ENCODE measurements around the gene RBM48. TPM values are rescaled to one million over a fixed set of nuclear protein-coding genes. Genes with fewer than 3 reads are reported as not detected.
"Not testable (repeated sequence)": the region's sequence is repeated elsewhere in the genome, so short reads cannot be mapped to it uniquely, and the experiment has no call there.

The RBM48 gene
- 9.7 TPM for total RNA-seq
- long read RNA-seq, full-length matches to known transcripts = 16 of 19 reads
- long read RNA-seq, partial matches to known transcripts = 0 of 19 reads
- long read RNA-seq, other reads (novel, unspliced or antisense) = 3 of 19 reads

- intact Hi-C loops (cut with DNase I) = loop anchor here (1.0 kb wide), 1 partner anchor 62 kb away; the partner anchor contains the start of gene FAM133B
- DNase-seq (ENCODE audit: low spot score) = peak; percentile 98
These were observed at the start of gene RBM48, which contains the start of gene PEX1 for GRCh38 chr7:92528188-92528957. Gene RBM48 (plus strand): TSS chr7:92528795. CDS start chr7:92528814, 19 bp downstream. Gene PEX1 (minus strand): TSS chr7:92528520. CDS start chr7:92528435, 85 bp downstream.

DNA sequence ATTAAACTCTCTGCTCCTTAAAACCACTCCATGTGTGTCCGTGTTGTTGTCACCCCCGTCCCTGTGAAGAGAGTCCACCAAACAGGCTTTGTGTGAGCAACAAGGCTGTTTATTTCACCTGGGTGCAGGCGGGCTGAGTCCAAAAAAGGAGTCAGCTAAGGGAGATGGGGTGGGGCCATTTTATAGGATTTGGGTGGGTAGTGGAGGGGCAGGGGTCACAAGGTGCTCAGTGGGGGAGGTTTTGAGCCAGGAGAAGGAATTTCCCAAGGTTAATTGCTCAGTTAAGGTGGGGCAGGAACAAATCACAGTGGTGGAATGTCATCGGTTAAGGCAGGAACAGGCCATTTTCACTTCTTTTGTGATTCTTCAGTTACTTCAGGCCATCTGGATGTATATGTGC is 49.4 kb upstream of the RBM48 start:
- DNase-seq (ENCODE audit: low spot score); intact Hi-C loops (cut with DNase I): not testable (repeated sequence)

DNA sequence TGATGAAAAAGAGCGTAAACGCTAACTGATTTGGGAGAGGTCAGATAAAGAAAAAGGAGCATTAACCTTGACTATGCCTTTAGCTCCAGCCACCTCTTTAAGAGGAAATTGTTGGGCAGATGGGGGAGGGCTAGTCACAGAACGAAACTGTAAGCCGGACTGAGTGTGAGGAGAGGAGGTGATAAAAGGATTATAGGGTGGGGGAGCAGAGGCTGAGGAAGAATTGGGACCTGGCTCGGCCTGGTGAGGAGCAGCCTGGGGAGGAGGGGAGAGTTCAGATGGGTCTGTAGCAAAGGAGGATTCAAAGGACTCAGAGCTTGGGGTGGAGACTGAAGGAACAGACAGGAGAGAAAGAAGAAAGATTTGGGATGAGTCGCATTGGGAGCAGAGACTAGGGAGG is 45.0 kb upstream of the RBM48 start:
- DNase-seq (ENCODE audit: low spot score); intact Hi-C loops (cut with DNase I): not testable (repeated sequence)

GRCh38 chr7:92484226-92484625 is 44.4 kb upstream of the RBM48 start:
- intact Hi-C loops (cut with DNase I); DNase-seq (ENCODE audit: low spot score): not testable (repeated sequence)

DNA sequence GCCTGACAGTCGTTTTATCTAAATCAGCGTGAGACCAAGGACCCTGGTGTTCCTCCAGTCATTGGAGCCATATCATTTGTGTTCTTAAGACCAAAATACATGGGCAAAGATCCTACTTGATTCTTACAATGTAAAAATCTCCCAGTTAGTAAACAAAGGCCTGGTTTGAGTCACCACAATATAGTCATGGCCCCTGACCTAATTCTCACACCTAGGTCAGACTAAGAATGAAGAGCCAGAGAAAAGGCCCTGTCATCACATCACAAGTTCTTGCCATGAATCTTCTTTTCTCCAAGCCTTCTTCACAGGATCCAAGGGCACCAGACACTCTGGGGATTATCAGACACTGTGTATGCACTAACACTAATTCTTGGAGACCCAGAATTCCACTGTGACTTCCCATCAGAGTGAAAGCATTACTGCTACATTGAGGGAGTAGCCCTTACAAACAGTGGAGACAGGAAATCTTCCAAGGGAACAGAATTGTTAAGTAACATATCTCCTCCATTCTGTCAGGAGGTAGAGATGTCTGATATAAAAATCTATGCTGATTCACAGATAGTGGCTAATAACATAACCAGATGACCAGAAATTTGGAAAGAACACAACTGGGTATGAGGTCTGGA is 43.2 kb upstream of the RBM48 start:
- intact Hi-C loops (cut with DNase I) = no loop called here
- no peak for DNase-seq (ENCODE audit: low spot score)

DNA sequence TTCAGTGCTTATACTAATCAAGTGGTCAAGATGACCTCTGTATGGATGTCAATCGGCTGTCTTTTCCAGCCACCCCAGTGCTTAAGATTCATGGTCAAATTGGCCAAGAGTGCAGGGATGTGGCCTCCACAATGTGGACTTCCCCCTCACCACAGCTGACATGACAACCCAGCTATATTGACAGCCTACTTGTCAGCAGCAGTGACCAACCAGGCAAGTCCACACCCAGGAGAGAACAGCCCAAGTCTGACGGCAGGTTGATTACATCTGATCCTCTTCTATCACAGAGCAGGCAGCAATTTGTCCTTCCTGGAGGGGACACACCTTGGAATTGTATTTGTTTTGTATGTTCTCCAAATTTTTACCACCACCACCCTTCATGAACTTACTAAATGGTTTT is 42.6 kb upstream of the RBM48 start:
- intact Hi-C loops (cut with DNase I) = no loop called here
- DNase-seq (ENCODE audit: low spot score) = no peak

- DNase-seq (ENCODE audit: low spot score) = no peak
- intact Hi-C loops (cut with DNase I) = no loop called here
These were observed 40.8 kb upstream of the RBM48 start for GRCh38 chr7:92487804-92488203.

GRCh38 chr7:92489634-92490033 is 39.0 kb upstream of the RBM48 start:
- DNase-seq (ENCODE audit: low spot score) = no peak
- intact Hi-C loops (cut with DNase I) = no loop called here

DNA sequence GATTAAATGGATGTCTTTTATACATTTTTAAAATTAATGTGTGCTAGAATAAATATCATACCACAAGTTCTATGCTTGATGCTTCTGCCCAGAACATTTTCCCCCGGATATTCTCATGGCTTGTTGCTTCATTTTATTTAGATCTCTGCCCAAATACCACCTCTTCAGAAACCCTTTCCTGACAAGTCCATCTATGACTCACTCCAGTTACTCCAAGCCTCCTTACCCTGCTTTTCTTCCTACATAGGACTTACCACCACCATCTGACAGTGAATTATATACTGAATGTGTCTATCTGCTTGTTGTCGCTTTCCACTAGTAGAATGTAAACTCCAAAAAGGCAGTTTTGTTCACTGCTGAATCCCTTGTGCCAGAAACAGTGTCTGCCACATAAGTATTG is 31.7 kb upstream of the RBM48 start:
- intact Hi-C loops (cut with DNase I) = no loop called here
- DNase-seq (ENCODE audit: low spot score) = no peak

DNA sequence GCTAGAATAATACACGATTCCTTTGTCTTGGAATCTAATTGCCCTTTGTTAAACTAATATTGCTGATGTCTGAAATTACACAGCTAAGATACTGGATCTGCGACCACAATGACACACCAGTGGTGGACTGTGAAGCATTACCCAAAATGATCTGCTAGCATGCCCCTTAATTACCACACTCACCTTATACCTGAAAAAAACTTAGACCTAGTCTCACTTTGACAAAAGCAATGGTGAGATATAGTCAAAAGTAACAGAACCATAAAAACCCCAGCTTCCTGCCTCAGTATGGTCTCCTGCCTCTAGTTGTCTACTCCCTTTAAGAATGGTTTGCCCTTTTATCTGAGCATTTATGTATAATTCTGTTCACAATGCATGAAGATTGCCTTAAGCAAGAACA is 30.0 kb upstream of the RBM48 start:
- DNase-seq (ENCODE audit: low spot score) = no peak
- intact Hi-C loops (cut with DNase I) = no loop called here

- intact Hi-C loops (cut with DNase I) = no loop called here
- no peak for DNase-seq (ENCODE audit: low spot score)
These were observed 24.8 kb upstream of the RBM48 start for GRCh38 chr7:92503767-92504166.

DNA sequence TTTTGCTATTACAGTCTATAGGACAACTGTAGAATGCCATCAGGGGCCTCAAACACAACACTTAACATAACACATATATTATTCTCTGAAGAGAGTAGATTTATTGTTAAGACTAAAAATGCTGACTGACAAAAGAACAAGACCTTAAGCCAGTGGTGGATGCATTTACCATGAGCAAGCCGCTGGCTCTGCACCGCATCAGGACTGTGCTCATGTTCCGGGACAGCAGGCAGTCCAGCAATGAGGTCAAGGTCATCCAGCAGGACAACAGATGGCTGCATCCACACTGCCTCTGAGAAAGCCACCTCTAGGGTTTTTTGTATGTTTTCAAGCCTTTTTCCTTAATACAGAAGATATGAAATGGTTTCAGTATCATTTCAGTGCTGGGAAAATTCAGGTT is 24.0 kb upstream of the RBM48 start:
- intact Hi-C loops (cut with DNase I) = no loop called here
- no peak for DNase-seq (ENCODE audit: low spot score)

GRCh38 chr7:92506363-92506762 is 22.2 kb upstream of the RBM48 start:
- no peak for DNase-seq (ENCODE audit: low spot score)
- intact Hi-C loops (cut with DNase I) = no loop called here

- intact Hi-C loops (cut with DNase I) = no loop called here
- DNase-seq (ENCODE audit: low spot score) = no peak
These were observed 19.6 kb upstream of the RBM48 start for GRCh38 chr7:92508946-92509345.

GRCh38 chr7:92513167-92513902 is 15.3 kb upstream of the RBM48 start:
- intact Hi-C loops (cut with DNase I) = no loop called here
- DNase-seq (ENCODE audit: low spot score) = no peak

GRCh38 chr7:92517631-92518030 is 11.0 kb upstream of the RBM48 start:
- intact Hi-C loops (cut with DNase I) = no loop called here
- DNase-seq (ENCODE audit: low spot score) = no peak

GRCh38 chr7:92520024-92520423 is 8.6 kb upstream of the RBM48 start:
- intact Hi-C loops (cut with DNase I) = no loop called here
- no peak for DNase-seq (ENCODE audit: low spot score)

DNA sequence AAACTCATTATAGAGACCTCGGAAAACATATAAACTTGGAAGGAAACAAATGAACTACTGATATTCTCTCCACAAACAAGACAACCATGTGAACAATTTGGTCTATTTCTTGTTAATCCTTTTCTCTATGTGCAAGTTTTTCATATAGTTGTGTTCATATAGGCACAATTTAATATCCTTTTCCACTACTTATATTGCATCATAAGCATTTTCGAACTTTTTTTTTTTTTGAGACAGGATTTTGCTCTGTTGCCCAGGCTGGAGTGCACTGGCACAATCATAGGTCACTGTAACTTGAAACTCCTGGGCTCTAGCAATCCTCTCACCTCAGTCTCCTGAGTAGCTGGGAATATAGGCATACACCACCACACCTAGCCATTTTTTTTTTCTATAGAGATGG is 5.5 kb upstream of the RBM48 start:
- intact Hi-C loops (cut with DNase I) = no loop called here
- DNase-seq (ENCODE audit: low spot score) = no peak

- no peak for DNase-seq (ENCODE audit: low spot score)
- intact Hi-C loops (cut with DNase I) = loop anchor here (1.0 kb wide), 1 partner anchor 63 kb away; the partner anchor contains the start of gene FAM133B
These were observed 1.1 kb upstream of the RBM48 start for GRCh38 chr7:92527300-92528187.
